GM12872 (cell line): ENCODE data around the gene ARF1.

ENCODE experiments used
- TF ChIP-seq, protein P1 (sequence below): IDR thresholded peaks from 3 replicates; pipeline ENCODE4 v1.5.1; 2011; ENCODE audit warnings: low read depth, mild to moderate bottlenecking, low read length, moderate library complexity; ENCODE audit not compliant: insufficient read depth

The ARF1 gene

DNA sequence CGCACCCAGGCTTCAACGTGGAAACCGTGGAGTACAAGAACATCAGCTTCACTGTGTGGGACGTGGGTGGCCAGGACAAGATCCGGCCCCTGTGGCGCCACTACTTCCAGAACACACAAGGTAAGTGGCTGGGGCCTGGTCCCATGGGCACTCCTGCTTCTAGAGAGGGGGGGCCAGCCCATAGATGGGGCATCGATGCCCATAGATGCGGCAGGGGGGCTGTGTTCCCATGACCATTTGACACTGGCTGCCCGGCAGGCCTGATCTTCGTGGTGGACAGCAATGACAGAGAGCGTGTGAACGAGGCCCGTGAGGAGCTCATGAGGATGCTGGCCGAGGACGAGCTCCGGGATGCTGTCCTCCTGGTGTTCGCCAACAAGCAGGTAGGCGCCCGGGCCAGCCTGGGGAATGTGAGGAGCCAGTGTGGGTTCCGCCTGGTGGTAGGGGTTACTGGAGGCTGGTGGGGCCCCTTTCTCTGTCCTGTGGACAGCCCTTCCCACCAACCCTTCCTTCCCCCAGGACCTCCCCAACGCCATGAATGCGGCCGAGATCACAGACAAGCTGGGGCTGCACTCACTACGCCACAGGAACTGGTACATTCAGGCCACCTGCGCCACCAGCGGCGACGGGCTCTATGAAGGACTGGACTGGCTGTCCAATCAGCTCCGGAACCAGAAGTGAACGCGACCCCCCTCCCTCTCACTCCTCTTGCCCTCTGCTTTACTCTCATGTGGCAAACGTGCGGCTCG lies 15.0 kb downstream of the ARF1 start:
- TF ChIP-seq, protein P1, sequence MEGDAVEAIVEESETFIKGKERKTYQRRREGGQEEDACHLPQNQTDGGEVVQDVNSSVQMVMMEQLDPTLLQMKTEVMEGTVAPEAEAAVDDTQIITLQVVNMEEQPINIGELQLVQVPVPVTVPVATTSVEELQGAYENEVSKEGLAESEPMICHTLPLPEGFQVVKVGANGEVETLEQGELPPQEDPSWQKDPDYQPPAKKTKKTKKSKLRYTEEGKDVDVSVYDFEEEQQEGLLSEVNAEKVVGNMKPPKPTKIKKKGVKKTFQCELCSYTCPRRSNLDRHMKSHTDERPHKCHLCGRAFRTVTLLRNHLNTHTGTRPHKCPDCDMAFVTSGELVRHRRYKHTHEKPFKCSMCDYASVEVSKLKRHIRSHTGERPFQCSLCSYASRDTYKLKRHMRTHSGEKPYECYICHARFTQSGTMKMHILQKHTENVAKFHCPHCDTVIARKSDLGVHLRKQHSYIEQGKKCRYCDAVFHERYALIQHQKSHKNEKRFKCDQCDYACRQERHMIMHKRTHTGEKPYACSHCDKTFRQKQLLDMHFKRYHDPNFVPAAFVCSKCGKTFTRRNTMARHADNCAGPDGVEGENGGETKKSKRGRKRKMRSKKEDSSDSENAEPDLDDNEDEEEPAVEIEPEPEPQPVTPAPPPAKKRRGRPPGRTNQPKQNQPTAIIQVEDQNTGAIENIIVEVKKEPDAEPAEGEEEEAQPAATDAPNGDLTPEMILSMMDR = no peak

- TF ChIP-seq, protein P1 = no peak
Observed at GRCh38 chr1:228098323-228098931, 15.9 kb downstream of the ARF1 start.

DNA sequence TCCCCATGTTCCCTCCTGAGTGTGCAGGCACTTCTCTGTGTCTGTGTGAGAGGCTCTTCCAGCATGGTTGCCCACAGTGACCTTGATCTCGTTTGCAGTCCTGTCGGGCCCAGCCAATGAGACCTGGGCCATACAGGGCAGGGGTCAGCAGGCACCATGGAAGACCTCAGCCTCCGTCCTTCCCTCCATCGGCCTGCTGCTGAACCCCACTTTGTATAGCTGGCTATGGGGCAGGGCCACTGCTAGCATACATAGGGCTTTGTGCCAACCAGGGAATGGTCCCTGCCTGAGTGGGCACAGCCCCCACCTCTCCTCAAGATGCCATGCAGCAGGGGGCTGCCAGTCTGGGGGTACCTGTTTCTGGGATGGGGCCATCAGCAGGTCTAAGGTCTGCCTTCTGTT lies 16.8 kb downstream of the ARF1 start:
- TF ChIP-seq, protein P1 = no peak

DNA sequence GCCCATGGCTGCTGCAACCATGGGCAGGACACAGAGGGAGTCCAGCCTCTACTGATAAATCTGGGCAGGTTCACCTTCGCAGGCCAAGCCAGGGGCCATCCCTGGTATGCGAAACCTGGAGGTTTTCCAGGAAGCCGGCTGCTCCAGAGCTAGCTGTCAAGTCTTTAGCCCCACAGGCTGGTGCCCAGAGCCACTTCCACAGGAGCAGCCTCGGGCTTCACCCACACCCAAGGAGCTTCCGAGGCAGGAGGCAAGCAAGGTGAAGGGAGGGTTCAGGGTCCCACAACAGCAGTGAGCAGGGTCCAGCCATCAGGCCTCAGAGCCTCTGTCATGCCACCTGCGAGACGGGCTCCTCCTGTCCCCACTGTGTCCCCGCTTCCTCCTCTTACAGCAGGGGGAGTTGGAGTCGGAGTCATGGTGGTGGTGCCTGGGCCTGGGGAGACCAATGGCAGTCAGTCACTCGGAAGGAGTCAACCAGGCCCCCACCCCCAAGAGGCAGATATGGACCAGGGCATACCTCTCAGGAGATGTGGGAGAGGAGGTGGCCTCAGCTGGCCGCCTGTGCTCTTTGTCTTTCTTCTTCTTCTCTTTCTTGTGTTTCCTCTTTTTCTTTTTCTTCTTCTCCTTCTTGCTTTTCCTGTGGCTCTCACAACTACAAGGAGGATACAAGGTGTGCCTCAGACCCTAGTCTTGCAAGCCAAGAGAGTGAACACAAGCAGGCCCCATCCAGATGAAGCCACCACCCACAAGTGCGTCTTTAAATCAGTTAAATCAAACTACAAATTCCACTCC lies 18.5 kb downstream of the ARF1 start:
- TF ChIP-seq, protein P1 = no peak

DNA sequence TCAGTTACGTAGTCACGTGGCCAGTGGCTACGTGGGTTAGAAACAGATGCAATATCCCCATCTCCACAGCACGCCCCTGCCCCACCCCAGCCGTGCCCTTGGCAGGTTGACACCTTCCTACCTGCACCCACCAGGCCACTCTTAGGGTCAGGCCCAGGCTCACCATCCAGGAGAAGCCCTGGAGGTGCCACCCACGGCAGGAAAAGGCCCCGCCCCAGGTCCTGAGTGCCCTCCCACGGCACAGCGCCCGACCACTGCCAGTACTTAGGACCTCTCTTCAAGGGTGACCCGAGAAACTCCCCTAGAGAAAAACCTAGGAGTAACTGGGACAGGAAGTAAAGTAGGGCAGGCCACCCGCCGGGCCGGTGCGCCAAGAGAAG lies 19.1 kb downstream of the ARF1 start:
- TF ChIP-seq, protein P1 = no peak

- TF ChIP-seq, protein P1 = peak; percentile 47; the same call in 1 of the 3 replicates
Observed at GRCh38 chr1:228101994-228102790, 19.7 kb downstream of the ARF1 start.
